Frontal cortex (tissue), 4 donors: ENCODE results near the gene RBM44. TPM values are rescaled to one million over a fixed set of nuclear protein-coding genes. Genes with fewer than 3 reads are reported as not detected.
"Not testable (repeated sequence)": the region's sequence is repeated elsewhere in the genome, so short reads cannot be mapped to it uniquely, and the experiment has no call there.

Experiments used
- DNase-seq, 2 donors: peaks; one replicate each; pipeline ENCODE4 v3.0.0; 2012; ENCODE audit warnings: low spot score in 2 of 2
- FAIRE-seq: peaks from 2 replicates; lab custom pipeline; 2012; peaks lifted over from hg19 to GRCh38; lab: Jason Lieb, UNC
- total RNA-seq: library from RNA; depleted of rRNA; stranded (reverse); fragments of >200 nt; gene quantifications from one replicate; pipeline ENCODE4 v1.2.3, GENCODE V29; 2014
- donor health status: control.
- donor health status: control.
- donor health status: control.

The RBM44 gene, protein sequence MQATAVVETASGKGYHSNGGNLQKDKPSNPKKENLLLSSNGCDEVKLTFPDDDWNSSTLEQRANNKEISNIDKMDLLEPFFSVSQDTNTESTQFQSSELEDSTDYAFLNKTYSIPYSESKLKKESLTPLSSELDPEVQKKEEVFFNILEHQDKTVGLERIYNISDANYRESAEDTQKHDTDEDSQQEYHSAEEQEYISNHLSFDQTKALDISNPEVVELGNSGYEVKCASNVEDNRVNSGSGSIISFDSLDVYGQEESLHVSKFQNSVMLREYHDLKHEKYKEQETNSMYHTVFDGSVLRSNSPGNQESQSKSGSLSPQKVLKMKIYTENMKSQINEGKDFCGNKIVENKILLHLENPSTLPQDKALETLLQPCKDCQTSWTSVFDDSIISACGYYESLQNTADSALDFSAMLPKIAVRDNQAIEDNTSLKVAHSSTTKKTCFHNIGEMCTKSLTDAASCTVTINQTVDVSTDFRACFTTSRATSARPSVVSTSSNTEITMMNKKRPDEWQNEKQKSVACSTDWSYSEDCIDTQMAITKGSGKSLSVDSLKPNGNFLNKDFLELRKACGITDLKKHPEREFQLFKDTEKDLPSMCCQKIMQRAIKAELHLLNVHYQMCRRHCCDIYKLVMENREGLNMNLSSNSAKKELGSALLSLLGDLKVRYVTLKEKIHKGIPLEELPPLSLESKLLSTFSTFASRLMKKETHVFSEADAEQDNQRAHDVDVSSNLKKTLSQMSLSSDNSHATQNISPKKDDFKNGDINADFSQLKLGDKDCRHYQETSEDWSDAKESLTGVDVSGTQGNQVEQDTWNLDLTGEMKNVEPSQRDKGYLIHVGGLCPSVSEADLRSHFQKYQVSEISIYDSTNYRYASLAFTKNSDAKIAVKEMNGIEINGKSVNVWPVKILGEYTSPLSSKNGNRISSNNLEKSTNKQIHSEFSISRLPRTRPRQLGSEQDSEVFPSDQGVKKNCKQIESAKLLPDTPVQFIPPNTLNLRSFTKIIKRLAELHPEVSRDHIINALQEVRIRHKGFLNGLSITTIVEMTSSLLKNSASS
- 5.3 TPM for total RNA-seq

DNA sequence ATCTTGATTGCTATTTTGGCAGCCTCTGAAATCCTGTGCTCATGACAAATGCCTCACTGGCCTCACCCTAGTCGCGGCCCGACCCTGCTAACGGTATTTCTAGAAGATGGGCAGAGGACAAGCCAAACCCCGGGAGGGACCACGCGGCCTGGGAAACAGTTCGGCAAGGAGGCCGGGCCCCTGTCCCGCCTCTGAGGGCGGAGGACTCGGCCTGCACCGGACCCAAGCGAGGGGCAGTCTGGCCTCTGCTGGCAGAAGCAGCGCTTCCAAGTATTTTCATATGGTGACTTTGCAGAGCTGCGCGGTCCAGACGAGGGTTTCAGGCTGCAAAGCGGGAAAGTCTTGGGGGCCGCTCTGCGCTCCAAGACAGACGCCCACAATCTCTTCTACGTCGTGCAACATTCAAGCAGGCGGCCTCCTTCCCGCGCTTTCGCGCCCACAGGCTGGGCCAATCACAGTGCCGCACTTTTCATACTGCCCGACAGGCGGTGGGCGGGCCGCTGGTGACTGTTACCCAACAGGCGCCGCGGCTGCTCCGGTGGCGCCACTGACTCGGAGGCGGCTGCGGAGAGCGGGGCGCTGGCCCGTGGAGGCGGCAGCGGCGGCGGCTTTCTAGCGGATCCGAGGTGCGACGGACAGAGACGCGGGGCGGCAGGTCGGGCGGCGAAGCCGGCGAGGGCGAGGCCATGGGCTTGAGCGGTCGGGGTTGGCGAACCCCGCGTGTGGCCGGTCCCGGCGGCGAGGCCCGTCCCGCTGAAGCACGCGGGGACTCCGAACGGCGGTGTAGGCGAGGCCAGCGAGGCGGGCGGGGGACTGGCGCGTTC, at the start of gene RBM44:
Gene RBM44, plus strand, starts transcription at position 544 of the 824 bp plus-strand sequence. CDS start 14,831 bp downstream, outside the sequence.
- DNase-seq (no peak), FAIRE-seq (no peak)

DNA sequence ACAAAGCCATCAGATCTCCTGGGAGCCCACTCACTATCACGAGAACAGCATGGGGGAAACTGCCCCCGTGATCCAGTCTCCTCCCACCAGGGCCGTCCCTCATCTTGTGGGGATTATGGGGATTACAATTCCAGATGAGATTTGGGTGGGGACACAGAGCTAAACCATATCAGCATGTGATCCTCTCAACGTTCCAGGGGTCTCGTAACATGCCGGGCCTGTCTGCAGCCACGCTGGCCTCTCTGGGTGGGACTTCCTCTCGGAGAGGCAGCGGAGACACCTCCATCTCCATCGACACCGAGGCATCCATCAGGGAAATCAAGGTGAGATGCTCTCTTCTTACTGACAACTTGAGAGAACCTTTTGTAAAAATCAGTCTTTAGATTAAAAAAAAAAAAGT, 49.6 kb upstream of the RBM44 start:
- FAIRE-seq (no peak), DNase-seq (no peak)

DNA sequence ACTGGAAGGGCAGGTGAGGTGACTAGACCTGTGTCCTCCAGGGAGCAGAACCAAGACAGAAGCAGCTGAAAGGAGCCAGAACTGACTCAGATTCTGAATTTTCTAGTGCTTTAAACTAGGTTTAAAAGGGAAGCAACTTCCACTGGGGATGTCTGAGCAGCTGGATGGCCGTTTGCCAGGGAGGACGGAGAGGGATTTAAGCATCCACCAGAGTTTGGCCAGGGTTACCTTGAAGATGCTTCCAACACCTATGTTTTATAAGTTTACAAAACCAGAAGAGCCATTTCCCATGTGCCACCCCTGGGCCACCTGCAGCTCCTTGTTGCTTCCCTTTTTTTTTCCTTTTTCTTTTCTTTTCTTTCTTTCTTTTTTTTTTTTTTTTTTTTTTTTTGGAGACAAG, 48.6 kb upstream of the RBM44 start:
- no peak for FAIRE-seq

DNA sequence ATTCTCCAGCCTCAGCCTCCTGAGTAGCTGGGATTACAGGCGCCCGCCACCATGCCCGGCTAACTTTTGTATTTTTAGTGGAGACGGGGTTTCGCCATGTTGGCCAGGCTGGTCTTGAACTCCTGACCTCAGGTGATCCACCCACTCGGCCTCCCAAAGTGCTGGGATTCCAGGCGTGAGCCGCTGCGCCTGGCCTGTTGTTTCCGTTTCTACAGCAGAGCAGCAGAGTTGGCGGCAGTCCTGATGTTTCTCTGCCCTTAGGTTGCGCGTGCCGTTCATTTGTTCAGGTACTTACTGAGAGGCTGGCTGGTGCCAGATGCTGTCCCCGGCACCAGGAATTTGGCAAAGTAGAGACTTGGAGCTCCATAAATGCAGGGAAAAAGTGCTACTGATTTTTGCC, 48.1 kb upstream of the RBM44 start:
- DNase-seq, FAIRE-seq: not testable (repeated sequence)

More for the DNA sequence above, 48.6 kb upstream of the RBM44 start:
- no peak for DNase-seq

DNA sequence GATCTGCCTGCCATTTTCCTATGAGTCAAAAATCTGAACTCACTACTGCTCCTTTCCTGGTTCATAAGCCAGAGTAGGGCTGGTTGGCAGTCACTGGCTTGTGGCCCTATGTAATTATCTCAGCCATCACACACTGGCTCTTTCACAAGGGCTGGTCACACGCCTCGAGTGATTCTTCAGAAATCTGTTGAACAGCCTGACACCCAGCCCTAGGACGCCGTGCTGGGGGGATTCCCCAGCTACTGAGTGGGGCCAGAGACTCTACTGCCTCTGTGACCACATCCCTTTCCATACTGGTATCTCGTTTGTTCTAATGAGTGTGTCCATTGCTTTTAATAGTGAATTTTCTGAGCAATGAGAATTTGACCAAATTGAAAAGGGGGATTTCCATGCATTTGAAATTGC, 45.8 kb upstream of the RBM44 start:
- no peak for FAIRE-seq
- DNase-seq: no peak

DNA sequence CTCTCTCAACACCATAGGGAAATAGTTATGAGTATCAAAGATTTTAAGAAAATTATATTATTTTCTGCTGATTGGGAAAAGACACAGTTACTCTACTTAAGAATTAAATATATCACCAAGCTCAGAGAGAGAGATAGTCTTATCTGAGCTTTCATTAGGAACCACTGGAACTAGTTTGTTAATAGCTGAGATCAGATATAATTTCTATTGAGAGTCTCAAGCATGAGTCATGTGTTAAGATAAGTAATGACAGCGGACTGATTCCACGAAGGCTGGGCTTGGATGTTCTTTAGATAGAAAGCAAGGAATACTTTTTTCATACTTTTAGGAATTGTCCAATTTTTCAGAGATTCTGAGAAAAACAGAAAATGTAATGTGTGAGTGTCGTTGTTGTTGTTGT, 44.4 kb upstream of the RBM44 start:
- DNase-seq (no peak), FAIRE-seq (no peak)

DNA sequence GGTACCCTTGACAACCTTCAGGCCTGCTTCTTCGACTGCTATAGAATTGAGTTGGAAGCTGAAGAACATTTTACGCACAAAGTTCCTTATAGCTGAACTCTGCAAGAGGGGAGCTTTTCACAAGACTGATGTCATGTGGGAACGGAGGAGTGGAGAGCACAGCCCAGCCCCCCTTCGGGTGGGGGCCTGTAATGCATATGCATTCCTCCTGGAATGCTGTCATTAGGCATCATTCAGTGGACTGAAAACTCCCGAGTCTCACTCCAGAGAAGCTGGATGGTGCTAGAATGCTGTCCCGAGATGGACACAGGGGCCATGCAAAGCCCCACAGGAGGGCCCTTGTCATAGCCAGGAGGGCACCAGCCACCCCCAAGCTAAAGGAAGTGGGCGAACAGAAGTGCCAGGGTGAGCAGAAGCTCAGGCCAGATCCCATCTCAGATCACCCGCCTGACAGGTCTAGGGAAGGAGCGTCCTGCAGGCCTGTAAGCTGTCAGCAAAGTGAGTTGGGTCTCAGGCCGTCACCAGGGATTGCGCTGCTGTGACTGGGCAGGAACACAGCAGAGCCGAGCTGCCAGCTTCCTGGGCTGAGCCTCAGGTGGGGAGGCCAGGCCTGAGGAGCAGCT, 43.8 kb upstream of the RBM44 start:
- FAIRE-seq (no peak), DNase-seq (no peak)

DNA sequence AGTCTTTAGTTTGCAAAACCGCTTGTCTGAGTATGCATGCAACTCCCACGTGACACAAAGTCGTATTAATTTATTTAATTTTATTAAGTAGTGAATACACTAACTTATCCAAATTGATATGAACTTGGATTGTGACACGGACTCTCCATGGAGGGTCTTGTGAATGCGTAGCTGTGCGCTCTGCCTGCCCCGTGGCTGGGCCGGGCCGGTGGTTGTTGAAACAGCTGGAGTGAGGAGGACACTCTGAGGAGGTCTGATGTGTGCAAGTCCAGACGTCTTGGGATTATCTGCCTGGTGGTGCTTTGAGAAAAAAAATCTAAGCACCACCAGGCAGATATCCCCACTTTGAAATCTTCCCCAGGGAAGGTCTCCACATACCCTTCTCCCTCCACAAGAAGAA, 41.0 kb upstream of the RBM44 start:
- DNase-seq (no peak), FAIRE-seq (no peak)

DNA sequence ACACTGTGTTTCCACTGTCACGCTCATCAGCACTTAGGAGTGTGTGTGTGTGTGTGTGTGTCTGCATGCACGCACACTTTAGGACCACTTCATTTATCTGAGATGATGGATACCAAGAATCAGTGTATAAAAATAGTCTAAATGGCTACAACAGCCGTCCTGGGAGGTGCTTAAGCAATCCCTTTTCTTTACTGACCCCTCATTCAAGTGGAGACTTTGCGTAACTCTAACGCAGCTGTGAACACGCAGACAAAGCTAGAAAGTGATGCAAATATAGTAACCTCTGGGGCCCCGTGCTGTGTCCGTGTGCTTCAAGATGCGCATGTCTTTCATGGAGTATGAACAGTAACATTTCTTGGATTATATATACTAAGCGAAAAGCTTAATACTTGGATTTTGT, 40.4 kb upstream of the RBM44 start:
- no peak for DNase-seq
- FAIRE-seq: no peak

DNA sequence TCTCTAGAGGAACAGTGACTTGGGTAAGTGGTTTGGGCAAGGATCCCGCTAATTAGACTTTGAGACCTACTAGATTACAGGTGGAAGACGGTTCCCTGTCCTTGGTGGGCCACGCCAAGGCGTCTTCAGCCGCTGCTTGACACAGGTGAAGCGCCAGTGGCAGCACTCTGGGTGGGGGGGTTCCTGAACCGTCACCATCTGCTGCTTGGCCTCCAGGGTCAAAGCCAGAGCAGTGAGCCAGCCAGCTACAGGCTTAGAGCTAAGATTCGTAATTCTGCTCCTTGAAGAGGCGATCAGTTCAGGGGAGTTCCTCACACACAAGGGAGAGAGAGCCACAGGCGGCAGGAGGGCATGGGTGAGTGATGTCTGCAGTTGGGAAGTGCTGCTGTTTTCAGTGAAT, 39.4 kb upstream of the RBM44 start:
- no peak for FAIRE-seq
- no peak for DNase-seq

DNA sequence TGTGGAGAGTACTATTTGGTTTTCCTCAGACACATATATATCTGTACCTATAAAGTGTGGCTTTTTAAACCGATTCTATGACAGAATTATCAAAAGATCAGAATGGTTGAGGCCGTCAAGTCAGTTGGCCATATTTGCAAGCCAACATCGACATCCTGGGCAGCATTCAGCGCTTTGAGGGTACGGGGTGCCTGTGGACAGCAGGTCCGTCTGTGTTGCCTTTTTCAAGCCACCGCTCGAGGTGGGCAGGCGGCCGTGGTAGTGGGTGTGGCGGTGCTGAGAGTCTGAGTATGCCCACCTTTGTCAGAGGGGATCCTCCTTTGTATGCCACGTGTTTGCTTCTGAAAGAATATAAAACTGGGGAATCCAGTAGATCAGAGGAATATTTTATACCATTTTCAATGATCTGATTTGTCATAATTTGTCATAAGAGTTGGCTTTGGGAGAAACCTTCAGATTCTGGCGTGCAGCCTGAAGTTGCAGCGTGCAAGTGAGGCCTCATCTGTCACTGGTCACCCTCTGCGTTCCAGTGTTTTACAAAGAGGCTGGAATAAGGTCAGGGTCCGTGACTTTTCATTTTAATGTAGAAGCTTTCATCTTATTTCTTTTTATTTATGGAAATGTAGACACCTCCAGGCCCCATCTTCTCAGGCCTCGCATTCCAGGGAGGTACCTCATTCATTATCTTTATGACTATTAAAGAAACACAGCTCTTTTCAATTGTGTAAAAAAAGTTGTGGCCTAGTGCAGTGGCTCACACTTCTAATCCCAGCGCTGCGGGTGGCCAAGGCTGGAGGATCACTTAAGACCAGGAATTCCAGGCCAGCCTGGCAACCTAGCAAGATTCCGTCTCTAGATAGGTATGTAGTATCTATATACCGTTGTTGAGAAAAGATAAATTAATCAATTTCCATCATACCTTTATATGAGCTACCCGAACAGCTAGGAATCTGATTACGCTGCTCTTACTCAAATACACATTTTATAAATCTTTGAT, 37.8 kb upstream of the RBM44 start:
- no peak for FAIRE-seq
- DNase-seq: no peak

DNA sequence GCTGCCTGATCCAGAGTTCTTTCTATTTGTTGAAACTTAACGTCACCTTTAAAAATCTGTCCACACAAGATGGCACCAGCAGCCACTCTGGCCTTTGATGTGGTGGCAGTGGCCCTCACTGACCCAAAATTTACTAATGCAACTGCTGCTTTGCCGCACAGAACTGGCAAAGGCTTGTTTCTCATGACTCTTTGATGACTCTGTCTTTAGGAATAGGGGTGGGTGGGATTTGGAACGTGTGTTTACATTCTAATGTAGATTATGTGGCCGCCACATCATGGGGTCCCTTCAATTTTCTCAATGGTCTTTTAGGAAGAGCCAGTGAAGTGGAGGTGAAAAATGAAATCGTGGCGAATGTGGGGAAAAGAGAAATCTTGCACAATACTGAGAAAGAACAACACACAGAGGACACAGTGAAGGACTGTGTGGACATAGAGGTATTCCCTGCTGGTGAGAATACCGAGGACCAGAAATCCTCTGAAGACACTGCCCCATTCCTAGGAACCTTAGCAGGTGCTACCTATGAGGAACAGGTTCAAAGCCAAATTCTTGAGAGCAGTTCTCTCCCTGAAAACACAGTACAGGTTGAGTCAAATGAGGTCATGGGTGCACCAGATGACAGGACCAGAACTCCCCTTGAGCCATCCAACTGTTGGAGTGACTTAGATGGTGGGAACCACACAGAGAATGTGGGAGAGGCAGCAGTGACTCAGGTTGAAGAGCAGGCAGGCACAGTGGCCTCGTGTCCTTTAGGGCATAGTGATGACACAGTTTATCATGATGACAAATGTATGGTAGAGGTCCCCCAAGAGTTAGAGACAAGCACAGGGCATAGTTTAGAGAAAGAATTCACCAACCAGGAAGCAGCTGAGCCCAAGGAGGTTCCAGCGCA, 36.0 kb upstream of the RBM44 start:
- not testable (repeated sequence) for DNase-seq, FAIRE-seq

DNA sequence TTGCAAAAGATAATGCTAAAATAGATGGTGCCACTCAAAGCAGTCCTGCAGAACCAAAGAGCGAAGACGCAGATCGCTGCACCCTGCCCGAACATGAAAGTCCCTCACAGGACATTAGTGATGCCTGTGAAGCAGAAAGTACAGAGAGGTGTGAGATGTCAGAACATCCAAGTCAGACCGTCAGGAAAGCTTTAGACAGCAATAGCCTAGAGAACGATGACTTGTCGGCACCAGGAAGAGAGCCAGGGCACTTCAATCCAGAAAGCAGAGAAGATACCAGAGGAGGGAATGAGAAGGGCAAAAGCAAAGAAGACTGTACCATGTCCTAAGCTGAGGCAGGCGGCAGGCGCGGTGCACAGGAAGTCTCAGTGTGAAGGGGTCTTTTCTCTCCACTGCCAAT, 34.8 kb upstream of the RBM44 start:
- DNase-seq (no peak), FAIRE-seq (no peak)

DNA sequence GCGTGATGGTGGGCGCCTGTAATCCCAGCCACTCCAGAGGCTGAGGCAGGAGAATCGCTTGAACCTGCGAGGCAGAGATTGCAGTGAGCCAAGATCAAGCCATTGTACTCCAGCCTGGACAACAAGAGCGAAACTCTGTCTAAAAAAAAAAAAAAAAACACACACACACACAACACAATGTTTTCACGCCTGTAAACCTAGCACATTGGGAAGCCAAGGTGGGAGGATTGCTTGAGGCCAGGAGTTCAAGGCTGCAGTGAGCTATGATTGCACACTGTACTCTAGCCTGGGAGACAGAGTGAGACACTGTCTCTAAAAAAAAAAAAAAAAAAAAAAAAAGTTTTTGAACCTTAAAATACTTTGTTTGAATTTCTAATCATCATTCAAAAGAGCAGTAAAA, 33.5 kb upstream of the RBM44 start:
- not testable (repeated sequence) for FAIRE-seq, DNase-seq

DNA sequence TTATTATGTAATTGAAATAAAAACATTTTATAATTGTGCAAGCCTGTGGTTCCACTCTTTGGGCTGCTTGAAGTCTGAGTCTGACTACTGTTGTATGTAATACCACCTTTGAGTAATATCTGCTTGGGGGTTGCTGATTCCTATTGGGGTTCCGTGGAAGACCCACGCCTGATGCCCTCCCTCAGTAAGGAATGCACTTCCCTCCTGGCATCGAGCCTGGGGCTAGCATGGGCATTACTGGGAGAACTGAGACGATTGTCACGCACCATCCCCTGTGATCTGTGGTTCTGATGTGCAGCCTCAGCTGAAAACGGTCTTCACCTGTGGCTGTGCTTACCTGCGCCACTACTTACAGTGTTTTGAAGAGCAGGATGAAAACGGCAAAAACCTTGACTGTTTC, 32.7 kb upstream of the RBM44 start:
- FAIRE-seq: no peak
- DNase-seq: no peak

DNA sequence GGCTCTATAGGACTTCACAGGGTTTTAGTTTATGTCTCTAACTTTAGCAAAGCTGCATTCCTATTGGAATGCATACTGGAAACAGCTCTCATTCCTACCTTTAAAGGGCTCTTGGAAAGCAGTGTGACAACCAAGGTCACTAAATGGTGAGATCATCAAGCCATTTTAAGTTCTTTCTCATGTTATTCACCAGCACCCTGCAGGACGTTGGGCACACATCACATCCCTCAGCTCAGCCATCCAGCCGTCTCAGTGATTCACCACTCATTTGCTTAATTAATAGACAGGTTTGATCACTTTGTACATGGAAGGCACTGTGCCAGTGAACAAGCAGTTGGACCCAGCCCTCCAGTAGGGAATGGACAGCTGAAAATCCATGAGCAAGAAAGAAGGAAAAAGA, 32.2 kb upstream of the RBM44 start:
- no peak for DNase-seq
- no peak for FAIRE-seq

DNA sequence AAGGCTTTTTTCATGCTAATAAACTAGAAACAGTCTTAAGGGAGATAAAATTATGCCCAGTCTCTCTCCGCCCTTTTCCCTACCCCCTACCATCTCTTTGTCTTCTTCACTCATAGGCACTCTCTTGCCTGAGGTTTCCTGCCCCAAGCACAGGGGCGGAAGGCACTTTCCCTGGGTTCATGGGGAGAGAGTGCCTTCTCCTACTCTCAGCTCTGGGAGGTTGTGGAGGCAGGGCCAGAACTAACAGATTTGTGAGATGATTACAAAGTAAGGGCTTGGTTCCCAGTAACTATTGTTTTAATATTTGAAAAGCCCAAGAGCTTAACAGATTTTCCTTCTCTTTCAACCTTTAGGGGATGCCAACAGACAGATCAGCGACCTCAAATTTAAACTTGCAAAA, 26.1 kb upstream of the RBM44 start:
- DNase-seq (no peak), FAIRE-seq (no peak)
